A549 (cell line): ENCODE results near the gene TMEM214. TPM values are rescaled to one million over a fixed set of nuclear protein-coding genes. Genes with fewer than 3 reads are reported as not detected.

Experiments used
- ATAC-seq, 2 experiments: fragments of 200-7000 bp in 1 of 2; fragments of >200 bp in 1 of 2; cut with Nextera tagmentation in 1 of 2; cut with Tn5 transposase in 1 of 2; 3 replicates each; pipeline versions ENCODE4 v1.8.0 to v1.9.1; 2018 to 2020; ENCODE audit warnings: mild to moderate bottlenecking in 1 of 2, moderate library complexity in 1 of 2
- CTCF ChIA-PET: fragments of 300-600 bp; sonication (Branson Sonifier 250); formaldehyde crosslinking; extraction: SDS; loops from one replicate; lab custom pipeline; 2021; ENCODE audit warnings: antibody characterized with exemption, inconsistent platforms; lab: Yijun Ruan, JAX
- POLR2A ChIA-PET: fragments of 350-600 bp; formaldehyde crosslinking; extraction: SDS; loops from one replicate; lab custom pipeline; 2021; ENCODE audit warnings: antibody characterized with exemption, inconsistent platforms; lab: Yijun Ruan, JAX
- DNase-seq, 2 experiments: peaks; one replicate each; pipeline versions ENCODE4 v3.0.0 to v3.0.0-alpha.2; 2011 to 2016; ENCODE audit warnings: low read depth in 1 of 2, low spot score in 1 of 2
- FAIRE-seq: peaks from 2 replicates; lab custom pipeline; 2011; peaks lifted over from hg19 to GRCh38; lab: Jason Lieb, UNC
- H3K27ac ChIP-seq, 2 experiments: fragments of >200 bp; sonication (Bioruptor Twin); formaldehyde crosslinking; 3 replicates each; pipeline ENCODE4 v1.5.1; 2016 to 2017
- H3K4me1 ChIP-seq: fragments of >200 bp; sonication (Bioruptor Twin); formaldehyde crosslinking; 3 replicates; pipeline ENCODE4 v1.6.1; 2016
- H3K4me2 ChIP-seq: fragments of >200 bp; sonication (Bioruptor Twin); formaldehyde crosslinking; 3 replicates; pipeline ENCODE4 v1.6.1; 2016
- H3K4me3 ChIP-seq: fragments of >200 bp; sonication (Bioruptor Twin); formaldehyde crosslinking; 3 replicates; pipeline ENCODE4 v1.5.1; 2016
- H3K9me3 ChIP-seq: fragments of >200 bp; sonication (Bioruptor Twin); formaldehyde crosslinking; 3 replicates; pipeline ENCODE4 v1.6.1; 2016
- BHLHE40 ChIP-seq: IDR thresholded peaks from 2 replicates; pipeline ENCODE4 v1.6.1; 2012; ENCODE audit warnings: low read depth, low read length, inconsistent platforms
- CBX2 ChIP-seq: fragments of 200-600 bp; sonication (generic); IDR thresholded peaks from 2 replicates; pipeline ENCODE4 v1.6.1; 2016; ENCODE audit warnings: low read depth, mild to moderate bottlenecking, borderline replicate concordance
- CEBPB ChIP-seq, 2 experiments: fragments of >200 bp in 1 of 2; sonication (Bioruptor Twin) in 1 of 2; formaldehyde crosslinking in 1 of 2; IDR thresholded peaks; 2 replicates each; pipeline ENCODE4 v1.6.1; 2012 to 2016
- CHD4 ChIP-seq: fragments of 200-600 bp; sonication (generic); IDR thresholded peaks from 2 replicates; pipeline ENCODE4 v1.6.1; 2016; ENCODE audit warnings: antibody characterized with exemption, mild to moderate bottlenecking, borderline replicate concordance
- ELK1 ChIP-seq: fragments of 150-350 bp; IDR thresholded peaks from 2 replicates; pipeline ENCODE4 v1.6.1; 2014; ENCODE audit warnings: low read depth, mild to moderate bottlenecking, low read length
- EP300 ChIP-seq, 2 experiments: fragments of >200 bp; sonication (Bioruptor Twin); formaldehyde crosslinking; IDR thresholded peaks; 2 replicates in 1 of 2; 3 replicates in 1 of 2; pipeline ENCODE4 v1.6.1; 2016 to 2017
- FOSL2 ChIP-seq, 2 experiments: fragments of 450-650 bp in 1 of 2; fragments of >200 bp in 1 of 2; sonication (Bioruptor Twin) in 1 of 2; formaldehyde crosslinking; IDR thresholded peaks; 2 replicates each; pipeline versions ENCODE4 v1.5.0 to v1.6.1; 2016 to 2020; ENCODE audit warnings: mild to moderate bottlenecking in 1 of 2, moderate library complexity in 1 of 2
- HDAC2 ChIP-seq: fragments of 200-600 bp; sonication (generic); IDR thresholded peaks from 2 replicates; pipeline ENCODE4 v1.6.1; 2016
- HEYL ChIP-seq: fragments of 250-450 bp; sonication (Bioruptor Pico); IDR thresholded peaks from 2 replicates; pipeline ENCODE4 v1.8.0; 2021; ENCODE audit warnings: mild to moderate bottlenecking, moderate library complexity
- HOXA7 ChIP-seq: fragments of 250-450 bp; sonication (Bioruptor Pico); IDR thresholded peaks from 2 replicates; pipeline ENCODE4 v1.5.0; 2020; ENCODE audit warnings: mild to moderate bottlenecking, moderate library complexity
- HOXB13 ChIP-seq: fragments of 250-450 bp; sonication (Bioruptor Pico); IDR thresholded peaks from 2 replicates; pipeline ENCODE4 v1.5.0; 2020; ENCODE audit warnings: low read depth, mild to moderate bottlenecking, moderate library complexity
- HOXB5 ChIP-seq: fragments of 250-450 bp; sonication (Bioruptor Pico); IDR thresholded peaks from 2 replicates; pipeline ENCODE4 v1.5.0; 2020; ENCODE audit warnings: mild to moderate bottlenecking, moderate library complexity
- MAZ ChIP-seq: fragments of 150-350 bp; IDR thresholded peaks from 2 replicates; pipeline ENCODE4 v1.6.1; 2014; ENCODE audit warnings: antibody characterized with exemption, low read depth, low read length, borderline replicate concordance
- NFE2L2 ChIP-seq: fragments of 150-350 bp; conservative IDR thresholded peaks from 2 replicates; pipeline ENCODE4 v1.6.1; 2014; ENCODE audit warnings: low read length
- NR3C1 ChIP-seq: fragments of >200 bp; sonication (Bioruptor Twin); formaldehyde crosslinking; IDR thresholded peaks from 3 replicates; pipeline ENCODE4 v1.6.1; 2017
- PHF8 ChIP-seq: fragments of 200-600 bp; sonication (generic); IDR thresholded peaks from 2 replicates; pipeline ENCODE4 v1.6.1; 2016; ENCODE audit warnings: low read depth, mild to moderate bottlenecking, antibody characterized with exemption, moderate library complexity, borderline replicate concordance
- POLR2A ChIP-seq: IDR thresholded peaks from 2 replicates; pipeline ENCODE4 v1.6.1; 2012; ENCODE audit warnings: mild to moderate bottlenecking, low read length
- POLR2AphosphoS2 ChIP-seq: conservative IDR thresholded peaks from 2 replicates; pipeline ENCODE4 v1.6.1; 2012; ENCODE audit warnings: low read length, improper control_type of control experiment, inconsistent platforms
- RARB ChIP-seq: fragments of 250-450 bp; sonication (Bioruptor Pico); IDR thresholded peaks from 2 replicates; pipeline ENCODE4 v1.8.0; 2021; ENCODE audit warnings: mild to moderate bottlenecking, moderate library complexity
- TP53 ChIP-seq: fragments of 250-450 bp; sonication (Bioruptor Pico); IDR thresholded peaks from 2 replicates; pipeline ENCODE4 v1.5.0; 2021; ENCODE audit warnings: mild to moderate bottlenecking, moderate library complexity
- ZC3H11A ChIP-seq: fragments of 450-650 bp; IDR thresholded peaks from 2 replicates; pipeline ENCODE4 v1.6.1; 2014; ENCODE audit warnings: antibody characterized with exemption, mild to moderate bottlenecking
- ZFP36 ChIP-seq: fragments of 450-650 bp; IDR thresholded peaks from 2 replicates; pipeline ENCODE4 v1.6.1; 2014; ENCODE audit warnings: borderline replicate concordance; ENCODE audit not compliant: partially characterized antibody
- WGBS: methylation state at CpG from one replicate; pipeline ENCODE4 v1.1.6; 2017; ENCODE audit errors: missing lambda C conversion rate; 5-methylcytosine and 5-hydroxymethylcytosine counted together
- polyA plus RNA-seq, 4 experiments: library from polyadenylated mRNA; depleted of rRNA in 3 of 4; stranded (reverse); fragments of >200 nt; fragmentation: RNase III in 1 of 4; extraction: RNeasy Plus Mini Kit Qiagen cat#74134 plus additional on column Dnase treatment in 1 of 4; gene quantifications; 2 replicates in 3 of 4; 3 replicates in 1 of 4; pipeline ENCODE4 v1.2.3, GENCODE V29; 2011 to 2017
- TF ChIP-seq, protein P1 (sequence below): fragments of >200 bp; sonication (Bioruptor Twin); formaldehyde crosslinking; IDR thresholded peaks from 2 replicates; pipeline ENCODE4 v1.6.1; 2016
- TF ChIP-seq, protein P2 (sequence below): fragments of 250-450 bp; sonication (Bioruptor Pico); IDR thresholded peaks from 2 replicates; pipeline ENCODE4 v1.5.0; 2020; ENCODE audit warnings: low read depth, mild to moderate bottlenecking, moderate library complexity
- TF ChIP-seq, protein P3 (sequence below): fragments of 200-600 bp; sonication (generic); IDR thresholded peaks from 2 replicates; pipeline ENCODE4 v1.6.1; 2016; ENCODE audit warnings: antibody characterized with exemption, mild to moderate bottlenecking, moderate library complexity

The TMEM214 gene
- polyA plus RNA-seq, 2 of the 4 experiments (the other 2 are of a cell fraction): 54.3 to 74.9 TPM

GRCh38 chr2:27079233-27080139 is 46.7 kb downstream of the TMEM214 start:
- 85% methylated on average over 14 of the region's 14 CpGs for WGBS
- ATAC-seq (no peak), FAIRE-seq (no peak)

GRCh38 chr2:27080140-27080469 is 47.3 kb downstream of the TMEM214 start:
- Histone ChIP-seq H3K27ac (no peak overlapping the region), H3K4me3 (no peak overlapping the region), H3K4me2 (no peak overlapping the region), H3K4me1 (peaks cover 9% of the 10 kb centered on the region), H3K9me3 (no peaks in the 10 kb centered on the region)
- ChIA-PET POLR2A (no interaction called here), CTCF (interaction anchor here (0.6 to 15.3 kb wide), 9 partner anchors 10 to 200 kb away, joined by 3 to 253 read pairs (median 5); partner anchors contain the start of genes AGBL5 and OST4)
- no peak for DNase-seq
- TF ChIP-seq RARB (CRISPR knock-in tag): no peak
- TF ChIP-seq CBX2: no peak
- no peak for TF ChIP-seq MAZ
- TF ChIP-seq NR3C1: no peak
- no peak for TF ChIP-seq EP300 (IDR thresholded peaks at IDR 0.05)
- TF ChIP-seq CEBPB (IDR thresholded peaks at IDR 0.05): no peak
- TF ChIP-seq HOXB5 (CRISPR knock-in tag): no peak
- no peak for TF ChIP-seq ZC3H11A
- TF ChIP-seq HDAC2: no peak
- no peak for TF ChIP-seq HOXB13
- no peak for TF ChIP-seq BHLHE40
- TF ChIP-seq FOSL2 (IDR thresholded peaks at IDR 0.05): no peak
- TF ChIP-seq FOSL2 (CRISPR knock-in tag; IDR thresholded peaks at IDR 0.05): no peak
- TF ChIP-seq, protein P1, sequence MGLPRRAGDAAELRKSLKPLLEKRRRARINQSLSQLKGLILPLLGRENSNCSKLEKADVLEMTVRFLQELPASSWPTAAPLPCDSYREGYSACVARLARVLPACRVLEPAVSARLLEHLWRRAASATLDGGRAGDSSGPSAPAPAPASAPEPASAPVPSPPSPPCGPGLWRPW: no peak
- TF ChIP-seq, protein P2, sequence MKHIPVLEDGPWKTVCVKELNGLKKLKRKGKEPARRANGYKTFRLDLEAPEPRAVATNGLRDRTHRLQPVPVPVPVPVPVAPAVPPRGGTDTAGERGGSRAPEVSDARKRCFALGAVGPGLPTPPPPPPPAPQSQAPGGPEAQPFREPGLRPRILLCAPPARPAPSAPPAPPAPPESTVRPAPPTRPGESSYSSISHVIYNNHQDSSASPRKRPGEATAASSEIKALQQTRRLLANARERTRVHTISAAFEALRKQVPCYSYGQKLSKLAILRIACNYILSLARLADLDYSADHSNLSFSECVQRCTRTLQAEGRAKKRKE (CRISPR knock-in tag): no peak
- TF ChIP-seq ELK1: no peak
- TF ChIP-seq, protein P3, sequence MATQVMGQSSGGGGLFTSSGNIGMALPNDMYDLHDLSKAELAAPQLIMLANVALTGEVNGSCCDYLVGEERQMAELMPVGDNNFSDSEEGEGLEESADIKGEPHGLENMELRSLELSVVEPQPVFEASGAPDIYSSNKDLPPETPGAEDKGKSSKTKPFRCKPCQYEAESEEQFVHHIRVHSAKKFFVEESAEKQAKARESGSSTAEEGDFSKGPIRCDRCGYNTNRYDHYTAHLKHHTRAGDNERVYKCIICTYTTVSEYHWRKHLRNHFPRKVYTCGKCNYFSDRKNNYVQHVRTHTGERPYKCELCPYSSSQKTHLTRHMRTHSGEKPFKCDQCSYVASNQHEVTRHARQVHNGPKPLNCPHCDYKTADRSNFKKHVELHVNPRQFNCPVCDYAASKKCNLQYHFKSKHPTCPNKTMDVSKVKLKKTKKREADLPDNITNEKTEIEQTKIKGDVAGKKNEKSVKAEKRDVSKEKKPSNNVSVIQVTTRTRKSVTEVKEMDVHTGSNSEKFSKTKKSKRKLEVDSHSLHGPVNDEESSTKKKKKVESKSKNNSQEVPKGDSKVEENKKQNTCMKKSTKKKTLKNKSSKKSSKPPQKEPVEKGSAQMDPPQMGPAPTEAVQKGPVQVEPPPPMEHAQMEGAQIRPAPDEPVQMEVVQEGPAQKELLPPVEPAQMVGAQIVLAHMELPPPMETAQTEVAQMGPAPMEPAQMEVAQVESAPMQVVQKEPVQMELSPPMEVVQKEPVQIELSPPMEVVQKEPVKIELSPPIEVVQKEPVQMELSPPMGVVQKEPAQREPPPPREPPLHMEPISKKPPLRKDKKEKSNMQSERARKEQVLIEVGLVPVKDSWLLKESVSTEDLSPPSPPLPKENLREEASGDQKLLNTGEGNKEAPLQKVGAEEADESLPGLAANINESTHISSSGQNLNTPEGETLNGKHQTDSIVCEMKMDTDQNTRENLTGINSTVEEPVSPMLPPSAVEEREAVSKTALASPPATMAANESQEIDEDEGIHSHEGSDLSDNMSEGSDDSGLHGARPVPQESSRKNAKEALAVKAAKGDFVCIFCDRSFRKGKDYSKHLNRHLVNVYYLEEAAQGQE: no peak
- no peak for FAIRE-seq
- 87% methylated on average over 7 of the region's 7 CpGs for WGBS
- ATAC-seq: no peak

More at GRCh38 chr2:27079233-27080139, 46.7 kb downstream of the TMEM214 start:
- H3K4me2 ChIP-seq: no peak overlapping the region
- no peak overlapping the region for H3K27ac ChIP-seq
- no peak for DNase-seq
- no peaks in the 10 kb centered on the region for H3K9me3 ChIP-seq
- CTCF ChIA-PET: interaction anchor here (0.5 to 15.3 kb wide), 10 partner anchors 8 to 234 kb away, joined by 3 to 253 read pairs (median 4); partner anchors contain the start of gene OST4
- no peak overlapping the region for H3K4me3 ChIP-seq
- no peak for TF ChIP-seq TP53 (CRISPR knock-in tag)
- no peak for TF ChIP-seq POLR2AphosphoS2
- TF ChIP-seq CHD4: no peak
- TF ChIP-seq HDAC2: no peak
- no peak for TF ChIP-seq PHF8
- no peak for TF ChIP-seq ZFP36
- no peak for TF ChIP-seq POLR2A
- TF ChIP-seq ZC3H11A: no peak
- TF ChIP-seq HEYL (CRISPR knock-in tag): no peak
- TF ChIP-seq NFE2L2: no peak
- no peak for TF ChIP-seq HOXA7 (CRISPR knock-in tag)
- TF ChIP-seq MAZ: no peak
- peaks cover 7% of the 10 kb centered on the region for H3K4me1 ChIP-seq
- POLR2A ChIA-PET: no interaction called here
